NCI-H187 (cell line): ENCODE results near the gene KLHL33.

Experiments
- DNase-seq, 2 experiments: peaks; one replicate each; lab custom pipeline; 2025; lab: John Stamatoyannopoulos, UW

The KLHL33 gene

DNA sequence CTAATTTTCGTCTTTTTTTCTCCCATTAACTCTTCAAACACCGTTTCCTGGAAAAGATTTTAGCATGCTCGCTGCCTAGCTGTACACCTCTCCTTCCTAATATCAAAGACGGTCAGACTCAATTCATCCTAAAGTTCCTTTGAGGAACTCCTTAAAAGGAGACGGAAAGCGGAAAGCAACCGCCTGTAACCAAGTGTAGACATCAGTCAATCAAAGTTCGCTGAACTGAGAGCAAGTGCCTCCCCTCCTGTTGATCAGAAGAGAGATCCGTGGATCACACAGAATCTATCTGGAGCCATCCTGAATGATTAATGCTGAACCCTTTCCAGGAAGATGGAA, 22.3 kb downstream of the KLHL33 start:
- DNase-seq: peak in 1 of 2 experiments; percentile 41

DNA sequence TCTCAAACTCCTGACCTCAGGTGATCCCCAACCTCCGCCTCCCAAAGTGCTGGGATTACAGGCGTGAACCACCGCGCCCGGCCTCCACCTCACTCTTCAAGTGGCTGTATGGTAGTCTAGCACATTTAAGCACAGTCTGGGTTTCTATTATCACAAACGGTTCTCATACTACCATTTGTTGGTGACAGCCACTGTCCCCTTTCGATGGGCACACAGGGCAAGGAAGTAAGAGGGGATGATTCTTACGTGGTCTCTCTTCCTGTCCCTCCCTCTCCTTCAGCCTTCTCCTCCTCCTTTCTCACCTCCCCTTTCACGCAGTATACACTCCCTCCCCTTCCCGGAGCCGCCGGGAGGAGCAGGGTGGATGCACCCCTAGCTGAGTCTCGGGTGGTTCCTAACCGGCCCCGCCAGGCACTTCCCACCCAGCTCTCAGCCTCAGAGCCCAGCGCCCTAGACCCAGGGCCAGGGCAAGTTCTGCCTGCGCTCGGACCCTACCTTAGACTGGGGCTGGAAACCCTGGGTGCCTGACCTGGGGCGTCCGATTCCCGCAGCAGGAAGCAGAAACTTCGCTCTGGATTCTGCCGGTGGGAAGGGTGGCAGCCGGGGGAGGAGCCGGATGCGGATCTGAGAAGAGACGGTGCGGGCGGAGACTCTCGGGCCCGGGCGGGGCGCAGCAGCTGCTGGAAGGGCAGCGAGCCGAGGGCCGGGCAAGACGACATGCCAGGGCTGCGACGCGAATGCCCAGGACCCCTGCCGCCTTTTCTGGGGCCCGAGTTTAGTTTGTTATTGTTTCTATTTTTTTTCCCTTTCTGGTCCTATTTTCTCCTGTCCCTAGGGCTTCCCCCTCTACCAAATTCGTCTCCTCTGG, 22.9 kb downstream of the KLHL33 start, which contains the start of gene TEP1:
Gene TEP1 (minus strand): TSS at position 626 of the 868 bp plus-strand sequence. CDS start 5,062 bp downstream, outside the sequence.
- peak; percentile 69 to 83 for DNase-seq

DNA sequence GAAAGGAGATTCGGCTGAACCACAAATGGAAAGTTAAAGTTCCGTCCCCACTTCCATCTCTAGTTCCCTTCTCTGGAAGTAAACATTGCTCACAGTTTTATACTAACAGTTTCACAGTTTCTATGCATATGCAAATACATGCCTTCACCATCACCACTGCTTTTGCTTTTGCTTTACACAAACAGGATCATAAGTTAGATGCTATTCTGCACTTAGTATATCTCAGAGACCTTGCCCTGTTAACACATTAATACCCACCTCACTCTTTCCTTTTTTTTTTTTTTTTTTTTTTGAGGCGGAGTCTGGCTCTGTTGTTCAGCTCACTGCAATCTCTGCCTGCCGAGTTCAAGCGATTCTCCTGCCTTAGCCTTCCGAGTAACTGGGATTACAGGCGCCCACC, 23.6 kb downstream of the KLHL33 start:
- DNase-seq: no peak

DNA sequence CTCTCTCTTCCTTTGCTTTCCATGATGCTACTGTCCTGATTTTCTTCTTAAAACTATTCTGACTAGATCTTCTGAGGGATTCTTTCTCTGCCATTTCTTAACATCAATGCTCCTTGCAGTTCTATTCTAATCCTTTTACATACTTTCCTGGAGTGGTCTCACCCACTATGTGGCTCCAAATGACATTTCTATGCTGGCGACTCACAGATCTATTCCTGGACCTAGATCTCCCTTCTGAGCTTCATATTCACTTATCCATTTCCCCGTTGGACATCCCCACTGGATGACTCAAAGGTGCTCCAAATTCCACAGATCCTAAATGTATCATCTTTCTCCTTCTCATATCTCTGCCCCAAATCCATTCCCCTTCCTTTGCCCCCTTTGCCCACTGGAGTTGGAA, 26.7 kb downstream of the KLHL33 start:
- DNase-seq: no peak

DNA sequence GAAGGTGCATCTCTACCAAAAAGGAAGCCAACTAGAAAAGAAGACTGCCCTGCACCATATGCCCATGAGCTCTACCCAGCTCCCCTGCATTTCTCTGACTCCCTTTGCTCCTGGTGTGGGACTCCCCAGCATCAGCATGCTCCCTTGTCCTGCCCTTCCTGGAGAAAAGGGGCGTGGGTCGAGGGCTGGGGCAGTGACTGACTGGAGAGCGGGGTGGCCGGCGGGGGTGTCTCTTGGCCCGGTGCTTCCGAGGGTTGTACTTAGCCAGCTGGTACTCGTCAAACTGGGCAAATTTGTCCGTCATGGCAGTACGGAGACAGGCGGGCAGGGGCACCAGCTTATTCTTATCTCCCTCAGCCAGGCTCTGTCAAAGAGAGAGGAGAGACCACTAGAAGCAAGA, 32.4 kb downstream of the KLHL33 start:
- DNase-seq: no peak

DNA sequence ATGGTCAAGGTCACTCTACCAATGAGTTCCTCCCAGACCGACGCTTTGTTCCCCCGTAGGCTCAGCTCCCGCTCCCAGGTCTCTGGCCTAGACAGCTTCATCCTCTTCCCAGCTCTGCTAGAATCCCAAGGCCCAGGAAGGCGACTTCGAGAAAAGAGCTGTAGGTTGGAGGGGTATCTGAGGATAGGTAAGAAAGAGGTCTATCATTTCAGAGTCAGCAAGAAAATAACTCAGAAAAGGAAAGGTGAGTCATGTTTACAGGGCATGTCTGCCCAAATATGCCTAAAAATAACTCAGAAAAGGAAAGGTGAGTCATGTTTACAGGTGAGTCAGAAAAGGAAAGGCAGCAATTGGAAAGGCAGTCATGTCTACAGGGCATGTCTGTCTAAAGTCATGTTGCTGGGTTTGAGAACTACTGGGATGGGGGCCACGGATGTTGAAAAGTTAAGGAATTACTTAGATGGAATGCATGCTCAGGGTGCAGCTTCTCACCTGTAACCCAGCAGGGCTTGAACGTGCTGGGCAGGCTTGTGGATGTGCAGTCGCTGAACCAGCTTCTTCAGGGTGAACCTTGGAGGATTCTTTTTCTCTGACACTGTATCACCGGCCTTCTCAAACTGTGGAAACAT, 34.9 kb downstream of the KLHL33 start:
- no peak for DNase-seq

DNA sequence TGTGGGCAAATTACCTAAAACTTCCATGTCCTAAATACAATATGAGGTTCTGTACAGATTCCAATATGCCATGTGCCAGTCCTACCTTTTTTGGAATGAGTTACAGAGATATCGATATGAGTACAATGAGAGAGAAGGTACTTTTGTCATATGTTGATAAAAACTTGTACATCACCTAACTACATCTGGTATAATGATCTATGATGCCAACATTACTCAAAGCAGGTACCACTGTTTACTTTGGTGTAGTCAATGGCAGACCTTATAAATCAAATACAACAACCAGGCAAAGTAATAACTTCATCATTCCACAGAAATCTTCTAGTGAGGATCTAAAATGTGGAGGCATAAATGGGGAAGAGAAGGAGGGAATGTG, 35.4 kb downstream of the KLHL33 start:
- DNase-seq: no peak

DNA sequence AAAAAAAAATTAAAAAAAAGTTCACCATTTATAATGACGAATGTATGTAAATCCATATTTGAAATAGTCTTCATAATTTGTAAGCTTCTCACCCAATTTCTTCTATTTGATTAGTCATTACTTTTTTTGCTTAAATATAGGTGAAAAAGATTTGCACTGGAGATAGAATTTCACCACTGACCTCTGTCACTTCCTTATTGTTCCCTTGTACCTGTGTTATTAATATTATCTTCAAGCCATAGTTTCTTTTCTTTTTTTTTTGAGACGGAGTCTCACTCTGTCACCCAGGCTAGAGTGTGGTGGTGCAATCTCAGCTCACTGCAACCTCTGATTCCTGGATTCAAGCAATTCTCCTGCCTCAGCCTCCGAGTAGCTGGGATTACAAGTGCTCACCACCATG, 38.5 kb downstream of the KLHL33 start:
- DNase-seq: no peak

DNA sequence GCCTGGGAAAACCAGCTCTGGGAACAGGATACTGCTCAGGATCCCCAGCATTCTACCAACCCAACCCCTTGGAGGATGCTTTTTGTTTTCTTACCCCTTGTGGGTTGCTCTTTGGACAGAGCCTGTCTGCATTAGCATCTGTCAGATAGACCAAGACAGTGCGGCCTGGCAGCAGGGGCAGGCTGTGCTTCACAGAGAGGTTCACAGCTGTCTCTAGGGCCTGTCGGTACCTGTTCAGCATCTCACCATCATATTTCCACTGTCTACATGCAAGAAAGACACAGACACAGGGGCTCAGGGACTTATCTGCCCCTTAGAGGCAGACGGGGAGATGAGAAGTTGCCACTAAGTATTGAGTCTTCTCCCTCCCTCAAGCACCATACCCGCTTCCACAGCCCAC, 44.5 kb downstream of the KLHL33 start:
- no peak for DNase-seq

DNA sequence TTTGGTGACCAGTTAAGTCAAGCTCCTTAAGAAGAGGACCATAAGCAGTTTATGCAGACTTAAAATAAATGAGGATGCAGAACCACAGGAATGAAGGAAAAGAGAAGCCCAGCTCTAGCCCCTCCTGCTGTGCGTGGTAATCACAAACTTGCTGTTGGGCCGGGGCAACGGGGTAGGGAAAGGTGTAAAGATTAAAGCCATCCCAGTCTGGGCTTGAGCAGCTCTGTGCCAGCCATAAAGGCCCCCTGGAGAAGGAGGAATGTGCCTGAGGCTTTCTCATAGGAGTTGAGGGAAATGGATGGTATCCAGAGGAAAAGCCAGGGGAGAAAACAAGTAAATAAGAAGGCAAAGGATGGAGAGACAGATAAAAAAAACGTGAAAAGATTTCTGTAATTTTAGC, 47.8 kb downstream of the KLHL33 start:
- no peak for DNase-seq

DNA sequence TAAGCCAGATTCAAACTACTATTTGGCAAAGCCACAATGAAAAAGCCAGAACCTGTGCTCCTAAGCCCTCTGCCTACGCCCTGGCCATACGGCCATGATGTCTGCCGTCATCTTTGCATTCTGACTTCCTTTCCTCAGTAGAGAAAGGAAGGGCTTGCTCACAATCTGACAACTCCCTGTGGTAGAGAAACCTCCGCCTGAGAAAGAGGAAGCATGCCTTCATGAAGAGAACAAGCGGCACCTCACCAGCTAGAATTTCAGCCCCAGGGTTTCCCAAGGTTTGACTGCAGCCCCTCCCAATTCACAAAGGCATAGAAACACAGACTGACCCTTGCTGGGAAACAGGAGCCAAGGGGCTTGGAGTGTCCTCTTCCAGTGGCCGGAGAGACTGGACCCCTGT, 48.4 kb downstream of the KLHL33 start:
- DNase-seq: no peak

DNA sequence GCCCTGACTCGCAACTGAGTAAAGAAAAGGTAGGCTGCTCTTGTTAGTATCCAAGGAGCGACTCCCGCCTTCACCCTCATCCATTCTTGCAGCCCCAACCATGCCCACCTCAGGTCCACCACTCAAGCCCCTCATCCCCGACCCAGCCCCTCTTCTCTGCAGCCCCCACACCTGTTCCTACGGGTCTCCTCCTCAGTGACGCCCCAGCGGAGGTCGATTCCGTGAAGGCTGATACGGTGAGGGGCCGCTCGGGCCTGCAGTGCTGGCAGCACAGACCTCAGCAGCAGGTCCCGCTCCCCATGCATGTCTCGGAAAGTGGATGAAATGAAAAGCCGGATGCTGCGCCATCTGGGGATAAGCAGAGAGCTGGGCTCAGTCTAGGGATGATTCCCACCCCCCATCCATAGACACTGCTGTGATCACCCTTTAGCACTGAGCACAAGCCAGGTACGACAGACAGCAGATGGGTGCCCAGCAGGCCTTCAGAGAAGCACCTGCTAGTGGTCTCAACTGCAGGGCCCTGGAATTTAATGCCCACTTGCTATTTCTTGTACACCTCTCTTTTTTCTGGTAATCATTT, 49.6 kb downstream of the KLHL33 start:
- no peak for DNase-seq

DNA sequence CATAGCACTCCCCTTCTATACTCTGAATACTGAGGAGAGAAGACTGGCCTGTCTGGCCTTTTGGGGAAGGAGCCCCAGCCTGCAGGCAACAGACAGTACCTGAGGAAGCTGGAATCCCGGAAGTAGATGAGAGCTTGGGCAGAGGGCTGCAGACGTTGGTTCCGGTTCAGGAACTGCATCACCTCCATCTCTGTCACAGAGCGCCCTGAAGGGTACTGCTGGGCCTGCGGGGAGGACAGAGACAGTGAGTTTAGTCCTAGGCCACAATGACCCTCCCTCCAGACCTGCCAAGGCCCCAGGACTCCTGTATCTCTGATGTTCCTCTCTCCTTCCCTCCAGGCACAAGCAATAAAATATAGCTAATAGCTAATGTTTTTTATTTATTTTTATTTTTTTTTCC, 51.1 kb downstream of the KLHL33 start:
- DNase-seq: no peak

DNA sequence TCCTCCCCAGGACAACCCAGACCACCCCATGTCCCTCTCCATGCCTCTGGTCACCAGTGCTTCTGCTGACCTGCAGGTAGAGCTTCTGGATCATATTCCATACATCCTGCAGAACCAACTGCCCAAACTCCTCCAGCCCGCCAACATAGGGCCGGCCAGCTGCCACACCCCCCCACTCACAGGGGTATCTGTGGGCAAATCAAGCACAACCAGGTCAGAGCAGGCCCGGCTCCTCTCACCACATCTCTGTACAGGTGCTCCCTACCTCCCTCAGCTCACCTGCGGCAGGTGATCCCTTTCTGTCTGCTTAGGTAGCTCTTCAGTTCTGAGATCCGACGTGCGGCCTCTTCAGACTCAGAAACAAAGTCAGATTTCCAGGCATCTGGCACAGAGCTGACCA, 51.6 kb downstream of the KLHL33 start:
- no peak for DNase-seq

DNA sequence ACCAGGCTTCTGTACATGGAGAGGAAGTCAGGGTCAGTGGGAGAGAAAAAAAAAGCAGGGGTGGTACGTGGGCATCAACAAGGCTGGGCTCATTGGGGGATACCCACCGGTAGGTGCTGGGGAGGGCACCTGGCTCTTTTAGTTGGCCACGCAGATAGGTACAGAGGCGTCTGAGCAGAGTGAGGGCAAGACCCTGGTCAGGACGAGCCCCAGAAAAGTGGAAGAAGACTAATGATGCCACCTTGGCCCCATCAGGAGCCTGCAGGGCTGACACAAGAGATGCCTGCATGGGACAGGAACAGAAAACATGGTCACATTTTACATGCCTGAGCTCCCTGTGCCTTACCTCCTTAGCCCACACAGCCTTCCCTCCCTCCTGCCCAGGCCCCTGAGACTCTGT, 52.3 kb downstream of the KLHL33 start:
- no peak for DNase-seq

DNA sequence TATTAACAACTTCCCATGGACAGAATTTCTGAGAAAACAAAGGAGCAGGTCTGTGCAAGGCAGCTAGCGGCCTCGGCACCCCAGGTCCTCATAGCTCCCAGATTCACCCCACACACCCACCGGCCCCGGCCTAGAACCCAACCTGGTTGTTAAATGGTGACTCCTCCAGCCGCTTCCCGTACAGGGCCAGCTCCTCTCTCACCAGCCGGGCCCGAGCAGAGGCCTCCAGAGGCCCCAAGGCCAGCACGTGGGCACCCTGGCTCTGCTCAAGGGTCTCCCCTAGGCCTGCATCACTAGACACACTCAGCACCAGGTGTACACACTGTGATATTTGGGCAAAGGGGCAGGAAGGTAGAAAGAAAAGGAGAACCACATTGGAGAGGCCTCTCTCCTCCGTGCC, 52.9 kb downstream of the KLHL33 start:
- DNase-seq: no peak

DNA sequence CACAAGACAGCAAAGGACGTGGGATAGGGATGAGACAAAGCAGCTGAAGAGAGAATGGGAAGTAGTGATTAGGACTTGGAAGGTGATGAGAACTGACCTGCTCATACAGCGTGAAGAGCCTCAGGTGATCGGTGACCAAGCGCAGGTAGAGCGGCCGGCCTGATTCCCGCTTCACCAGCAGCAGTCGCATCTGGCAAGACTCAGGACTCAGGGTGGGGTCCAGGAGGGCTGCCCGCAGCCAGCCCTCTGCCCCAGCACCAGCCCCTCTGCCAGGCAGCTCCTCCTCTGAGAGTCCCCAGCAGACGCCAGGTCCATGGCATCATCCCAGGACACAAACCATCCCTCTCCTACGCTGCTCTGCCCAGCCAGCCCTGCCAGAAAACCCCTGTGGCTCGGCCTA, 53.4 kb downstream of the KLHL33 start:
- DNase-seq: no peak

DNA sequence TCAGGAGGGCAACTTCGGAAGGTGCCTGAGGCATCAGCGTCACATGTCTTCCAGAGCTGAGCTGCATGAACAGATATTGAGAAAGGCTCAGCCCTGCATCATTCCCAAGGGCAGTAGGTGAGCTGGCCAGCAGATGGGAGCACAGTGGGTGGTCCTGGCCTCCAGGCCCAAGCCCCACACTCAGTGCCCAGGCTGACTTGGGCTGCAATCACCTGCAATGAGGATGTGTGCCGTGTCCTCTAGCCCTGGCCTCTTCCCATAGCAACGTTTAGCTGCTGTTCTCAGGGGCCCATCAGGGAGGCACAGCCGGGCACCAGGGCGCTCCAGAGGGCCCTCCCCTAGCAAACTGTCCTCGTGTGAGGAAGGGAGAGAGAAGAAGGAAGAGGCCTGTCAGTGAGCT, 54.6 kb downstream of the KLHL33 start:
- no peak for DNase-seq

DNA sequence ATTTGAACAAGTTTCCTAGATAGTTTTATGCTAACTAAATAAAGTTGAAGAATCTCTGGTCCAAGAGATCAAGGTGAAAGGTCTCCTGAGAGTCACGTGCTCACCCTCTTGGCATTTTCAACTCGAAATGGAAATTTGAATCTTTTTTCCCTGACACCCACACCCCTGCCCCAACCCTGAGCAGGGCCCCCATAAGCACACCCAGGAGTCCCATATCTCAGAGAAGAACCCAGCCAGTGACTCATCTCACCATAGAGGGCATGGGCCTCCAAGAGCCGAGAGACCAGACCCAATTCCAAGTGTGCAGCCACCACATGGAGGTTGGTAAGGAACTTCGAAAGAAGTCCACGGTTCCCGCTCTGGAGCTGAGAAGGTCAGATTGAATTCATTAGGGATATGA, 55.3 kb downstream of the KLHL33 start:
- DNase-seq: no peak

DNA sequence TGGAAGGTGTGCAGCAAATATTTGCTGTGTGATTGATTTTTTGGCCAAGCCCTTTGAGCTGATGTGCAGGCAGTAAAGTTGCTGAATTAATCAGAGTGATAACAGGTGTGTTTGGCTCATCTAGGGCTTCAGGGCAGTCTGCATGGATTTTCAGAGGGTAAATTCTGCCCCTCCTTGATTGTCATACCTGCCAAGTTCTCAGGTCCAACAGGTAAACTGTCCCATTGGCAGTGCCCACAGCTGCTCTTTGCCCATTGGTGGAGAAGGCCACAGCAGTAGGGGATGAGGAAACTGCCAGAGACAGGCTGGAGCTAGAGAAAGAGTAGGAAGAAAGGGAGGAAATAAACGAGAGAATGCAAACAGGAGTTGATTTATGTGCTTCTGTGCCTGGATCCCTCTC, 56.2 kb downstream of the KLHL33 start:
- DNase-seq: no peak

DNA sequence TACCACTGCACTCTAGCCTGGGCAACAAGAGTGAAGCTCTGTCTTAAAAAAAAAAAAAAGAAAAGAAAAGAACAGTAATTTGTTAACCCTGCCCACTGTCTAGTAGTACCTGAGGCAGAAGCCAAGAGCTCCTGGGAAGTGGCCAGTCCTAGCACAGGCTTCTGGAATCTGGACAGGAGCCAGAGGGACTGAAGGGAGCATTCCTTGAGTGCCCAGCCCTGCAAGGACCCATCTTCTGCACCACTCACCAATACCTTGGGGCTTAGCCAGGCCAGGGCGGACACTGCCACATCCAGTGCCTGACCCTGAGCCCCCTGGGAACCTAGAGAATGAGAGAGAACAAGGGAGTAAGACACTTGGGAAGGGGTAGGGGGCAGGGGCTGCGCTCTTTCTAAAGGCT, 58.8 kb downstream of the KLHL33 start:
- no peak for DNase-seq

DNA sequence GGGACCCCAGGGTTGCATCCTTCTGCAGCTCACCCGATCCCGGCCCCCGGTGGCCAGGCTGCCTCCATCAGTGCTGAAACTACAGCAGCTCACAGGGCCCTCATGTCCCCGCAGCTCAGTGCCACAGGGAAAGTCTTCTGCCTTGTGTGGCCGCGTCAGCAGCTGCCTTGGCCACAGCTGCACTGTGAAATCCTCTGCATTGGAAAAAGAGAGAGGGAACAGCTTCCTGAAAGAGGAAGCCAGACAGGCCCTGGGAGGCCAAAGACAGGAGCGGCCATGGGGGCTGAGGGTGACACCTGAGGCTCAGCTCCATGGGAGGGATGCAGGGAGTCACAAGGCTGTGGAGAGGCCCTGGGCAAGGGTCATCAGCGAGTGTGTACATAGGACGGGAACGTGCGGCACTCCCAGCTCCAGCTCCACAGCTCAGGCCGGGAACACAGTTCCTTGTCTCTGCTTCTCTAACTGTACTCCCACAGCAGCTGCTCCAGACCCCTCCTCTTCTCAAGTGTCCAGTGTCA, 59.8 kb downstream of the KLHL33 start:
- no peak for DNase-seq
